Neuron (in vitro differentiated cells): ENCODE results near the gene VMP1.
"Not testable (repeated sequence)": the region's sequence is repeated elsewhere in the genome, so short reads cannot be mapped to it uniquely, and the experiment has no call there.

Experiments used
- H2AFZ ChIP-seq: one replicate; pipeline ENCODE4 v1.6.1; 2013; ENCODE audit warnings: low read depth, mild to moderate bottlenecking, inconsistent platforms, low read length, moderate library complexity
- H3K27me3 ChIP-seq: one replicate; pipeline ENCODE4 v1.6.1; 2013; ENCODE audit warnings: low read length; ENCODE audit not compliant: insufficient read depth
- H3K36me3 ChIP-seq: one replicate; pipeline ENCODE4 v1.6.1; 2013; ENCODE audit warnings: low read length; ENCODE audit not compliant: insufficient read depth
- H3K4me1 ChIP-seq: one replicate; pipeline ENCODE4 v1.6.1; 2013; ENCODE audit warnings: low read length; ENCODE audit not compliant: insufficient read depth
- H3K4me3 ChIP-seq: 2 replicates; pipeline ENCODE4 v1.5.1; 2013; ENCODE audit warnings: mild to moderate bottlenecking, low read length, moderate library complexity
- H3K9me3 ChIP-seq: one replicate; pipeline ENCODE4 v1.6.1; 2013; ENCODE audit warnings: low read length

Gene VMP1

DNA sequence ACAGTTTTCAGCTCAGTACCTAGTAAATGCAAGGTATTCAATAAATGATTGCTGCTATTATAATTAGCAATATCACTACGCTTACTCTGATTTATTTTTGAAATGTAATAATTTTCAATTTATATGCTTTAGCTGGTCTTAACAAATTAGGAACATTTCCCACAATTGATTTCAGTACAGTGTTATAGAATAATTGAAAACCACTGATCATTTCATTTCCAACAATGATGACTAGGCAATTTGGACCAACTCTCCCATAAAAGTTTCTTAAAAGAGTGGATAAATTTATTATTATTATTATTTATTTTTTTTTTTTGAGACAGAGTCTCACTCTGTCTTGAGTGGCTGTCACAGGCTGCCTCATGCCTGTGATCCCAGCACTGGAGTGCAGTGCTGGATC is 41.1 kb downstream of the VMP1 start:
- no peaks in the 10 kb centered on the region for H3K9me3 ChIP-seq
- H2AFZ ChIP-seq = no peak overlapping the region

DNA sequence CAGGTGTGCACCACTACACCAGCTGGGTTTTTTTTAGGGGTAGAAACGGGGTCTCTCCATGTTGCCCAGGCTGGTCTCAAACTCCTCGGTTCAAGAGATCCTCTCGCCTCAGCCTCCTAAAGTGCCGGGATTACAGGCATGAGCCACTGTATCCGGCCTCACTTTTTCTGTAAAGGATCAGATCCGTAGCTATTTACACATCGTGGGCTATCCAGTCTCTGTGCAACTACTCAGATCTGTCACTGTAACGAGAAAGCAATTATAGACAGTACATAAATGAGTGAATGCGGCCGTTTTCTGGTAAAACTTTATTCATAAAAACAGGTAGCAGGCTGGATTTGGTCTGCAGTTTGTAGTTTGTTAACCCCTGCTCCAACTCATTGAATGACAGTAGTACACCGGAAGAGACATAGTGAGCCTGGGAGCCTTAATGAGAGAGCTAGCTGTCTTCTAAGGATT is 44.5 kb downstream of the VMP1 start:
- Histone ChIP-seq H3K36me3 (no peaks in the 10 kb centered on the region), H3K4me1 (peaks cover 20% of the 10 kb centered on the region), H2AFZ (no peak overlapping the region), H3K9me3 (no peaks in the 10 kb centered on the region), H3K4me3 (no peak overlapping the region), H3K27me3 (no peaks in the 10 kb centered on the region)

More for the DNA sequence above, 41.1 kb downstream of the VMP1 start:
- Histone ChIP-seq H3K4me1 (peaks cover under 1% of the 10 kb centered on the region), H3K4me3 (no peak overlapping the region), H3K36me3 (peaks cover 2% of the 10 kb centered on the region), H3K27me3 (no peaks in the 10 kb centered on the region)

GRCh38 chr17:59752446-59752845 is 45.0 kb downstream of the VMP1 start:
- Histone ChIP-seq H2AFZ (no peak overlapping the region), H3K27me3 (no peaks in the 10 kb centered on the region), H3K9me3 (no peaks in the 10 kb centered on the region), H3K4me3 (no peak overlapping the region), H3K36me3 (no peaks in the 10 kb centered on the region), H3K4me1 (peaks cover 20% of the 10 kb centered on the region)

- Histone ChIP-seq H3K36me3 (no peaks in the 10 kb centered on the region), H3K9me3 (no peaks in the 10 kb centered on the region), H3K27me3 (no peaks in the 10 kb centered on the region), H3K4me3 (no peak overlapping the region), H2AFZ (no peak overlapping the region), H3K4me1 (peaks cover 20% of the 10 kb centered on the region)
These were observed 45.5 kb downstream of the VMP1 start for GRCh38 chr17:59752922-59753321.

DNA sequence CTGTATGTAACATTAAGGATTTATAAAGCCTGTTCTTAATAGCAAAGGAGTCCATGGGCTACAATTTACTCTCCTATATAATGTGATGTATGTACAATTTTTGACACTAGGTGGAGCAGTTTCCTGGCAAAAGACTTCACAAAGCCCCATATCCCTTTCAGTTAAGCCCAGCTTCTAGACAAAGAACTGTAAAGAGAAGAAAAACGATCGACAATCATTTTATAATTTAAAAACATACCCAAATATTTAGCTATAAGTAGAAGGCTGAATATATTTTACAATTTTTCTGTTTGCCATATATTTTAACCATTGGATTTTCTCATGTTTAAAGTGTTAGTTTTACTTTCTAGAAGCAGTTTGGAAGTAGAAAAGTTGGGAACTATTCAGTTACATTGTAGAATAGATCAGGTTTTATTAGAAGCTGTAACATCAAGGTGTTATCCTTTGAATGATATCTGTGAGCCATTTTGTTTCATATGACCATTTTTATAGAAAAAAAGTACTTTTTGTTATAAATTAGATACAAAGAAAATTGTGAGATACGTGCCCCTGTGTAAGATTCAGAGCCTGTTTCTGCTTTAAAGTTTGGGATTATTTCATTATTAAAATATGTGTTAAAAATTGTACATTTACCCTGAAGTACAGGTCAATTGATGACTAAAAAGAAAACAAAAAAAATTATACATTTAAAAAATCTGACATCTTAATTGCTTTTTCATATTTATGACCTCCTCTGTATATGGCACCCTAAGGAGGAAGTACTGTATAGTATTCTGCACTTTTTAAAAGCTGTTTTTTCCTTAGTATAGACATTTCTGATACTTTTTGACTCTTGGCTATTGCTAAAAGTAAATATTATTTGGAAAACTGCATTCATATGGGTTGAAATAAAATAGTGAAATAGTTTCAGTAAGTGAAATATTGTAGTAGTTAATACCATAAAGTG is 46.3 kb downstream of the VMP1 start:
- no peak overlapping the region for H3K4me3 ChIP-seq

DNA sequence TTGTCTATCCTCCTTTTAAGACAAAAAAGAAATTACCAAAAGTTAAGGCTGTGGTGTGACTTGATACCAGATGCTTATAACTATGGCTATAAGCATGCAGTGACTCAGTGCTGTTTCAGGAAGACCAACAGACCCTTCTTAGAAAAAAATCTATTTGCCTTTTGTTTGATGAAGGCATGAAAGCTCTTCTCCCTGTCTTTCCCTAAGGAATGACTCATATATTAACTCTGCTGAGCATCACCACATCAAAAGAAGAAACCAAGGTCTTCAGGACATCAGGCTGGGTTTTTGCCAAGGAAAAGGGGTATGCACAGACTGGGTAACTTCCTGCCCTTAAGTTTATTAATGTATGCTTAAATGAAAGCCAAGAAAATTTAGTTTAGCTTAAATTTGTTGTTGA is 47.1 kb downstream of the VMP1 start:
- no peak overlapping the region for H3K4me3 ChIP-seq

More for the DNA sequence above, 46.3 kb downstream of the VMP1 start:
- Histone ChIP-seq H2AFZ (peak overlapping the region; percentile 73), H3K9me3 (peaks cover 1% of the 10 kb centered on the region), H3K27me3 (no peaks in the 10 kb centered on the region), H3K4me1 (peaks cover 20% of the 10 kb centered on the region), H3K36me3 (no peaks in the 10 kb centered on the region)

DNA sequence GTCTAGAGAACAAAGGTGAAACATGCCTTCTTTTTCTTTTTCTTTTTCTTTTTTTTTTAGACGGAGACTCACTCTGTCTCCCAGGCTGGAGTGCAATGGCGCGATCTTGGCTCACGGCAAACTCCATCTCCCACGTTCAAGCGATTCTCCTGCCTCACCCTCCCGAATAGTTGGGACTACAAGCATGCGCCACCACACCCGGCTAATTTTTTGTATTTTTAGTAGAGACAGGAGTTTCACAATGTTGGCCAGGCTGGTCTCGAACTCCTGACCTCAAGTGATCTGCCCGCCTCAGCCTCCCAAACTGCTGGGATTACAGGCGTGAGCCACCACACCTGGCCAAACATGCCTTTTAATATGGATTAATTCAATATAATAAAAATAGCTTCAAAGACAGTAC is 47.6 kb downstream of the VMP1 start:
- H3K9me3 ChIP-seq, H2AFZ ChIP-seq, H3K36me3 ChIP-seq, H3K27me3 ChIP-seq, H3K4me3 ChIP-seq: not testable (repeated sequence)
- peaks cover 20% of the 10 kb centered on the region for H3K4me1 ChIP-seq

More for the DNA sequence above, 47.1 kb downstream of the VMP1 start:
- peaks cover 3% of the 10 kb centered on the region for H3K9me3 ChIP-seq
- no peaks in the 10 kb centered on the region for H3K36me3 ChIP-seq
- H2AFZ ChIP-seq = no peak overlapping the region
- no peaks in the 10 kb centered on the region for H3K27me3 ChIP-seq
- peaks cover 20% of the 10 kb centered on the region for H3K4me1 ChIP-seq

DNA sequence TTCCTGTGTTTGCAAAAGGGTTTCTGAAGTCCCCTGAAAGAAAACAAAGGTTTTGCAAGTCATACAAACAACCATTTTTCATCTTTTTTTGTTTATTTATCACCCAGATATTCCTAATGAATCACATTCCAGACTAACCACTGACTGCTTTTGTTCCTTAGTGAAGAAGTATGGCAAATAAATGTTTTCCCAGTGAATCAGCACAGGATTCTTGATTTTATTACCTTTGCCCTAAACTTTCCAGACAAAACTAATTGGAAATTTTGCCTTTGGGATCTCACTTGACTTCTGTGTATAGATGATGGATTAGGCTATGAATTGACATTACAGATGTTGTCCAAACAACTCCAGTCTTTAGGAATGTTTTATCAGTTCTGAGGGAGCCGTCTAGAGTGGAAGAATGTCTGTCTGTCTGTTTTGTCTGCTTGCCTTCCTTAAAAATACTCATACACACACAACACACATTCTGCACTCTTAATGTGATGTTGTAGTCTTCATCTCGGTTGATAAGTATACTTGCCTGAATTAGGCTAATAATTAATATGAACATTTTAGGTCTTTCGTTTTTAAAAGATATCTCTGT is 48.9 kb downstream of the VMP1 start:
- Histone ChIP-seq H3K4me1 (peaks cover 25% of the 10 kb centered on the region), H3K27me3 (no peaks in the 10 kb centered on the region), H2AFZ (no peak overlapping the region), H3K9me3 (peaks cover 4% of the 10 kb centered on the region), H3K4me3 (no peak overlapping the region), H3K36me3 (no peaks in the 10 kb centered on the region)

DNA sequence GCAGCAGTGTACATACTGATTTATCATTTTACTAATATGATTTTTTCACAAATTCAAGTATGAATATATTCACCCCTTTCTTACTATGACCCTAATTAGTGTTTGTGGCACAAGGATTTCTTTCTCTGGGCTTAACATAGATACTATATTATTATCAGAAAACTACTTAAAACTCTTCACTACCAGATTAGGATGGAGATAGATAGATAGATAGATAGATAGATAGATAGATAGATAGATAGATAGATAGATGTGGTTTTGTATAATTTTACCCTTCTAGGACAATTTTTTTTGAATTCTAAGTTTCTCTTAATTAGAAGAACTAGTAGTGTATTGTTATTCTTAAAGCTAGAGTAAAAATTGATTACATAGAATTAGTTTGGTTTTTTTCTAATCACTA is 49.6 kb downstream of the VMP1 start:
- Histone ChIP-seq H3K4me1 (peaks cover 32% of the 10 kb centered on the region), H2AFZ (no peak overlapping the region), H3K36me3 (no peaks in the 10 kb centered on the region), H3K27me3 (no peaks in the 10 kb centered on the region), H3K9me3 (peaks cover 4% of the 10 kb centered on the region), H3K4me3 (no peak overlapping the region)

DNA sequence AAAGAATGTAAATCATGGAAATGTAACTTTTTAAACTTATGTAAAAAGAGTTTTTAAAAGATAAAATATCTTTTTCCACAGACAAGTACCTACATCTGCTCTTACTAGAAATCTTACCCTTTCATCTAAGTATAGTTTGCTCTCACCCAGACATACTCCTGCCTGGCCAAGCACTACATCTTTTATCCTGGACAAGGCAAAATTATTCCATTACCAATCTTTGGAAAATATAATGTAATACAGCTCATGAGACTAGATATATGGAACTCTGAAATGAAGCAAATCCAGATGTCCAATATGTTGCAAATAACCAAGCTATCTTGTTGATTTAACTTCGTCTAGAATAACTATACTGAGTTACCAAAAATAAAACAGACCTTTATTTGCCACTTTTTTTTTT is 50.0 kb downstream of the VMP1 start:
- H3K9me3 ChIP-seq = peaks cover 4% of the 10 kb centered on the region
- H3K36me3 ChIP-seq = no peaks in the 10 kb centered on the region
- H3K27me3 ChIP-seq = no peaks in the 10 kb centered on the region
- H2AFZ ChIP-seq = no peak overlapping the region
- H3K4me3 ChIP-seq = no peak overlapping the region
- peaks cover 36% of the 10 kb centered on the region for H3K4me1 ChIP-seq

GRCh38 chr17:59757881-59758385 is 50.5 kb downstream of the VMP1 start:
- Histone ChIP-seq H3K4me3 (no peak overlapping the region), H3K36me3 (no peaks in the 10 kb centered on the region), H3K4me1 (peaks cover 40% of the 10 kb centered on the region), H2AFZ (no peak overlapping the region), H3K27me3 (no peaks in the 10 kb centered on the region), H3K9me3 (peaks cover 4% of the 10 kb centered on the region)

DNA sequence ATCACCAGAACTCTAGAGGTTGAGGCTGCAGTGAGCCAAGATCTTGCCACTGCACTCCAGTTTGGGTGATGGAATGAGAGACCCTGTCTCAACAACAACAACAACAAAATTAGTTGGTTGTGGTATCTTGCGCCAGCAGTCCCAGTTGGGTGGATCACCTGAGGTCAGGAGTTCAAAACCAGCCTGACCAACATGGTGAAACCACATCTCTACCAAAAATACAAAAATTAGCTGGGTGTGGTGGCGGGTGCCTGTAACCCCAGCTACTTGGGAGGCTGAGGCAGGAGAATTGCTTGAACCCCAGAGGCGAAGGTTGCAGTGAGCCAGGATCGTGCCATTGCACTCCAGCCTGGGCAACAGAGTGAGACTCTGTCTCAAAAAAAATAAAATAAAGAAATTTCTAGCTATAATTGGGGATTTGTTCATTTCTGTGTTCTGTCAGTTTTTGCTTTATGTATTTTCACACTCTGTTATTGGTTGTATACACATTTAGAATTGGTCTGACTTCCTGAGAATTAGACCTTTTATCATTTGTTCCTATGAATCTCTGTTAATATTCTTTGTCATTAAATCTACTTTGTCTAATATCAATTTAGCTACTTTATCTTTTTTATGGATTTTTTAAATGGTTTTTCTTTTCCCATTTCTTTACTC is 51.7 kb downstream of the VMP1 start:
- H3K4me3 ChIP-seq, H3K27me3 ChIP-seq, H2AFZ ChIP-seq, H3K9me3 ChIP-seq, H3K36me3 ChIP-seq: not testable (repeated sequence)
- peaks cover 46% of the 10 kb centered on the region for H3K4me1 ChIP-seq

GRCh38 chr17:59760160-59760559 is 52.7 kb downstream of the VMP1 start:
- H3K27me3 ChIP-seq = no peaks in the 10 kb centered on the region
- H2AFZ ChIP-seq = no peak overlapping the region
- H3K4me3 ChIP-seq = no peak overlapping the region
- H3K36me3 ChIP-seq = peaks cover 3% of the 10 kb centered on the region
- peaks cover 44% of the 10 kb centered on the region for H3K4me1 ChIP-seq
- H3K9me3 ChIP-seq = peaks cover 5% of the 10 kb centered on the region
